Measurements from ENCODE around the gene SLC25A42.
"Not testable (repeated sequence)": the region's sequence is repeated elsewhere in the genome, so short reads cannot be mapped to it uniquely, and the experiment has no call there.

The SLC25A42 gene

GRCh38 chr19:19071897-19072296, 8.1 kb downstream of the SLC25A42 start:
- DNase-seq: no peak

DNA sequence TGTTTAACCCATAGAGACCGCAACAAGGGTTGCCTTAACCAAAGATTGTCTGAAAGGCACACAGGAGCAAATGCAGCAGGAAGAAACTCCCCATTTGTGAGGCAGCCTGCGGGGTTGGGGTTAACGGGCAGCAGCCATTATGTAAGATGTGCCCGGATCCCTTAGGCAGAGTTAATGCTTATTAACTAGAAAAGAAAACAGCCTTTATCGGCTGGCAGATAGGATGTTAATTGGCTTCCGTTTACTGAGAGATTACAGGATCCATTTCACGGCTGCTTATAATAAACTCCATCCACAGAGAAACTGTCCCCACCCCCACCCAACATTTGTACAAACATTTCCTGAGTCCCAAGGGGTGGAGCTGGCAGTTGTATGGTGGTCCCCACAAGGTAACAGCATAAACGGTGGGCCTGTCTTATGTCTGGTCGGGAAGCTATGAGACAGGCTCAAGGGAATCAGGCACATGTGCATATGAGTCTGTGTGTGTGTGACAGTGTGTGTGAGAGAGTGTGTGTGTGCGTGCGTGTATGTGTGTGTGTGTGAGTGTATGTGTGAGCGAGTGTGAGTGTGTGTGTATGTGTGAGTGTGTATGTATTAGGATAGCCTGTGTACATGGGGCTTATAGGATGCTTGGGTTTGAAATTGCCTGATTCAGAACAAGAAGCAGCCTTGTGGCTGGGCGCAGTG, 10.5 kb downstream of the SLC25A42 start:
- no peak for DNase-seq

- no peak for DNase-seq
Observed at GRCh38 chr19:19075126-19075525, 11.3 kb downstream of the SLC25A42 start.

- no peak for DNase-seq
Observed at GRCh38 chr19:19076476-19076875, 12.7 kb downstream of the SLC25A42 start.

DNA sequence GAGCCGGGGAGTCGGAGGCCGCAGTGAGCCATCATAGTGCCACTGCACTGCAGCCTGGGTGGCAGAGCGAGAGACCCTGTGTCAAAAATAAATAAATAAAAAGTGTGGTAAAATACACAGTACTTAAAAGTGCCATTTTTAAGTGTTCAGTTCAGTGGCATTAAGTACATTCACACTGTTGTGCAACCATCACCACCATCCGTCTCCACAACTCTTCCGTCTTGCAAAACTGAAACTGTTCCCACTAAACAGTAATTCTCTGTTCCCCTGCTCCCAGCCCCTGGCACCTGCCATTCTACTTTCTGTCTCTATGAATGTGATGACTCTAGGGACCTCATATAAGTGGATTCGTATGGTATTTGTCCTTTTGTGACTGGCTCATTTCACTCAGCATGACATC, 13.3 kb downstream of the SLC25A42 start:
- DNase-seq: no peak

DNA sequence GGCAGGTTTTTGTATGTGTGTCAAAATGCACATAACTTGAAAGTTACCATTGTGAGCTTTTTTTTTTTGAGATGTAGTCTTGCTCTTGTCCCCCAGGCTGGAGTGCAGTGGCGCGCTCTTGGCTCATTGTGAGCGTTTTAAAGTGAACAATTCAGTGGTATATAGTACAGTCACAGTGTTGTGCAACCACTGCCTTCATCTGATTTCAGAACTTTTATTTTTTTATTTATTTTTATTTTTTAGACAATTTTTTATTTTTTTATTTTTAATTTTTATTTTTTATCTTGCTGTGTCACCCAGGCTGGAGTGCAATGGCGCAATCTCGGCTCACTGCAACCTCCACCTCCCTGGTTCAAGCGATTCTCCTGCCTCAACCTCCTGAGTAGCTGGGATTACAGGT, 15.0 kb downstream of the SLC25A42 start:
- no peak for DNase-seq

DNA sequence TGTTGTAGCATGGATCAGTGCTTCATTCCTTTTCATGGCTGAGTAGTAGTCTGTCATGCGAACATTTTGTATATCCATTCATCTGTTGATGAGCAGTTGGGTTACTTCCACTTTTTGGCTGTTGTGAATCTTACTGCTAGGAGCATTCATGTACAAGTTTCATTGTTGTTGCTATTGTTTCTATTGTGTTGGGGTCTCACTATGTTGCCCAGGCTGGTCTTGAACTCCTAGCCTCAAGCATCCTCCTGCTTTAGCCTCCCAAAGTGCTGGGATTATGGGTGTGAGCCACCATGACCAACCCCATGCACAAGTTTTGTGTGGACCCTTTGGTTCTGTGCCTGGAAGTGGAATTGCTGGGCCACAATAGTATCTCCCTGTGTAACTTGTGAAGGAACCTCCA, 15.8 kb downstream of the SLC25A42 start:
- DNase-seq: no peak

GRCh38 chr19:19081642-19082151, 17.9 kb downstream of the SLC25A42 start:
- DNase-seq: no peak

DNA sequence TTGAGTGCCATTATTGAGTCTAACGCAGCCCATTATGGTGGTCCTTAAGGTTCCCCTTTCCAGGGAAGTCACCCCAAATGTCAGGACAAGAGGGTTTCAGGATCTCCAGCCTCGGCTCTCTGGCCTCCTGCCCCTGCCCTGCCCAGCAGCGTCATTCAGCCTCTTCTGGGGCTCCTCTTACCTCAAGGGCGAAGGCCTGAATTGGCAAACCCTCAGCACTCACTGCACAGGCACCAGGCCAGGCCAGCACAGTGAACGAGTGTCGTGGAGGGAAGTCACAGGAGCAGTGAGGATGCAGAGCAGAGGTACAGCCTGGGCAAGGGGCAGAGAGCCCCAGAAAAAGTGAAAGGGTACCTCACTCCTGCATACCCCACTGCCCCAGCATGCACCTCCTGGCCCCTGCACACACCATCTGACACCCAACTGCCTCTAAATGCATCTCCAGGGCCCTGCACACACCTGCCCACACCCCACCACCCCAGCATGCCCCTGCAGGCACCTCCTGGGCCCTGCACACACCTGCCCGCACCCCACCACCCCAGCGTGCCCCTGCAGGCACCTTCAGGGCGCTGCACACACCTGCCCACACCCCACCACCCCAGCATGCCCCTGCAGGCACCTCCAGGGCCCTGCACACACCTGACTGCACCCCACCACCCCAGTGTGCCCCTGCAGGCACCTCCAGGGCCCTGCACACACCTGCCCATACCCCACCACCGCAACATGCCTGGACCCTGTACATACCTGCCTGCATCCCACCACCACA, 19.8 kb downstream of the SLC25A42 start:
- DNase-seq: no peak

- no peak for DNase-seq
Observed at GRCh38 chr19:19087676-19088075, 23.9 kb downstream of the SLC25A42 start.

DNA sequence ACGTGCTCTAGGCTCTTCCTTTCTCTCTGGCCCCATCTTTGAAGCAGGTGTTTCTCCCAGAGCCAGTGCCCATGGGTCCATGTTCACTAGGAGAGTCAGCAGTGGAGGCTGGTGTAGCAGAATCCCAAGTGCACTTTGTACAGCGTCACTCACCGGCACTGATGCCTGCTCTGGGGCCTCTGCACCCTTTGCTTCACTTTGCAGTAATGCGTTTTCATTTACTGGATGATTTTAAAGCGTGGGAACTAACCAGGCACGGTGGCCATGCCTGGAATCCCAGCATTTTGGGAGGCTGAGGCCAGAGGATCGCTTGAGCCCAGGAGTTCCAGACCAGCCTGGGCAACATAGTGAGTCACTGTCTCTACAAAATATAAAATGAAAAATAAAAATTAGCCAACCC, 30.7 kb downstream of the SLC25A42 start:
- no peak for DNase-seq

DNA sequence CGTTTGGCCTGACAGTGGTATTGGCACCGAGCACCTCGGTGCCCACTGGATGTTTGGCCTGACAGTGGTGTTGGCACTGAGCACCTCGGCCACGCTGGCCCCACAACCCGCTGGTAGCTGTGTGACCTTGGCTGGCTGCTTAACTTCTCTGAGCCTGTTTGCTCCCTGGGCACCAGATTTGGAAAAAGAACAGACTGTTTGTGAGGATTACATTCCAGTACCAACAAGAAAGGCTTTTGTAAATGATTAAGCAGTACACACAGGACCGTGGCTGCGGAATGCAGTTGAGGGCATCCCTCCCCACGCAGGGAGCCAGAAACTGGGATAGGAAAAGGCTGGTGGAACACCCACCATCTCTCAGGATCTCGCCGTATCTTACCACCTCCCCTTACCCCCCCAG, 31.9 kb downstream of the SLC25A42 start:
- no peak for DNase-seq

DNA sequence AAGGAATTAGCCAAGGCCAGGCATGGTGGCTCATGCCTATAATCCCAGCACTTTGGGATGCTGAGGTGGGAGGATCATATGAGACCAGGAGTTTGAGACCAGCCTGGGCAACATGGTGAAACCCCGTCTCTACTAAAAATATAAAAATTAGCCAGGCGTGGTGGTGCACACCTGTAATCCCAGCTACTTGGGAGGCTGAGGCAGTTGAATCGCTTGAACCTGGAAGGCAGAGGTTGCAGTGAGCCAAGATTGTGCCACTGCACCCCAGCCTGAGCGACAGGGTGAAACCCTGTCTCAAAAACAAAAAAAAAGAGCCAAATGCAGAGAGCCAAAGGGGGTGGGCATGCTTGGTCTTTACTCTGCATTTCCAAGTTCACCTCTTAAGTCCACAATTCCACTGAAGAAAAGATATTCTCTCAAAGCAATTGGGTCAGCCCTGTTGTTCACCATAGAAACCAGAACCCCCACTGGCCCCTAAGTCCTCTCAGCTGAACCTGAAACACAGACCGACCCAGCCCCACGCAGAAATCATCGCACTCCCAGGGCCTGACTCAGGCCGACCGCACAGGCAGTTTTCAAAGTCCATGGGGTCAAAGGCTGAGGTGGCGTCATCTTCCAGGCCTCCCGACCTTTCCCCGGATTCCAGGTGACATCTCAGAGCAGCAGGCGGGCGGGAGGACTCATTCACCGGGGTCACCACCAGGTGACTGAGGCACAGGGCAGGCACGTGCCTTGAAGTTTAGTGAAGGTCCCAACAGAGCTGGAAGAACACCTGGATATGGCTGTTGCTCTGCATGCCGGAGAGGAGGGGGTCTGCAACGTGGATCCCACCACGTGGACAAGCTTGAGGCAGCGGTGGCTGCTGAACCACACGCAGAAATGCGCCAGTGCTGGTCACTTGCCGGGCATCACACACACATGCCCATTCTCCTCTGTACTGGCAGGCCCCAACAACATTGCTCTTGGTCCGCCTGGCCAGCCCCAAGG, 33.1 kb downstream of the SLC25A42 start:
- DNase-seq: no peak

GRCh38 chr19:19098084-19098702, 34.4 kb downstream of the SLC25A42 start:
- no peak for DNase-seq

DNA sequence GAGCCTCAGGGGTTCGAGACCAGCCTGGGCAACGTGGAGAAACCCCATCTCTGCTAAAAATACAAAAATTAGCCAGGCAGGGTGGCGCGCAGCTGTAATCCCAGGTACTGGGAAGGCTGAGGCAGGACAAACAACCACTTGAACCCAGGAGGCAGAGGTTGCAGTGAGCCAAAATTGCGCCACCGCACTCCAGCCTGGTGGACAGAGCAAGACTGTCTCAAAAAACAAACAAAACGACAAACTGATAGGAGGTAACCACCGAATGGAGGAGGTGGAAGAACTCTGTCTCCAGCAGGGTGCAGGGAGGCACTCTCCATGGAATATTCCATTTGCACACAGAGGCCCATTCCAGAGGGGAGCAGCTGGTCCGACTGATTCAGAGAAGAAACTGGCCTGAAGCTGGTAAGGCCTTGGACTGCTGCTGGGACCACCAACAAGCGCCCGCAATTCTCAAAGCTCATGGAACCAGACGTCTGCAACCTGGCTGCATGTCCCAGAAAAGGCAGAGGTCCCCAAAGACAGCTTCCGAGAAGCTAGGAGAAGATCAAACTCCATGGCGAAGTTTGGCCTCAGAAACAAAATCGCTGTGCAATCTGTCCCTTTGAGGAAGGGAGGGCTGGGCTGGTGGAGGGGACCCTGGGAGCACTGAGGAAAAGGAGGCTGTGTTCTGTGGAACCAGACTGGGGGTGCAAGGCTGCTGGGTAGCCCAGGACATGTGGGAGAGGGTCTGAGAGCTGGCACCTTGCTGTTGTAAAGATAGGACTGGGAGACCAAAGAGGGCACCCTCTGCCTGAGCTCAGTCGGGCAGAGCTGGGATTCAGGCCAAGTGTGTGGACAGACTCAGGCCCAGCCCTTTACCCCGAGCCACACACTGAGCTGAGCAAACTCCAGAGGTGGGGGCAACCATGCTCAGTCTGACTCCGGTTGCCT, 35.2 kb downstream of the SLC25A42 start:
- DNase-seq: no peak

- no peak for DNase-seq
Observed at GRCh38 chr19:19101540-19101939, 37.7 kb downstream of the SLC25A42 start.

DNA sequence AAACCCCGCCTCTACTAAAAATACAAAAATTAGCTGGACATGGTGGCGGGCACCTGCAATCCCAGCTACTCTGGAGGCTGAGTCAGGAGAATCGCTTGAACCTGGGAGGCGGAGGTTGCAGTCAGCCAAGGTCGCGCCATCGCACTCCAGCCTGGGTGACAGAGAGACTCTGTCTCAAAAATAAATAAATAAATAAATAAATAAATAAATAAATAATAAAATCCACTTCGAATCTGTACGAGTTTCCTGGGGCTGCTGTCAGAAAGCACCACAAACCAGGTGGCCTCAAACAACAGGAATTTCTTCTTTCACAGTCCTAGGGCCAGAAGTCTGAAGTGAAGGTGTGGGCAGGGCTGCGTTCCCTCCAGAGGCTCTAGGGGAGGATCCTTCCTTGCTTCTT, 38.8 kb downstream of the SLC25A42 start:
- not testable (repeated sequence) for DNase-seq

GRCh38 chr19:19103167-19103566, 39.4 kb downstream of the SLC25A42 start:
- DNase-seq: no peak

DNA sequence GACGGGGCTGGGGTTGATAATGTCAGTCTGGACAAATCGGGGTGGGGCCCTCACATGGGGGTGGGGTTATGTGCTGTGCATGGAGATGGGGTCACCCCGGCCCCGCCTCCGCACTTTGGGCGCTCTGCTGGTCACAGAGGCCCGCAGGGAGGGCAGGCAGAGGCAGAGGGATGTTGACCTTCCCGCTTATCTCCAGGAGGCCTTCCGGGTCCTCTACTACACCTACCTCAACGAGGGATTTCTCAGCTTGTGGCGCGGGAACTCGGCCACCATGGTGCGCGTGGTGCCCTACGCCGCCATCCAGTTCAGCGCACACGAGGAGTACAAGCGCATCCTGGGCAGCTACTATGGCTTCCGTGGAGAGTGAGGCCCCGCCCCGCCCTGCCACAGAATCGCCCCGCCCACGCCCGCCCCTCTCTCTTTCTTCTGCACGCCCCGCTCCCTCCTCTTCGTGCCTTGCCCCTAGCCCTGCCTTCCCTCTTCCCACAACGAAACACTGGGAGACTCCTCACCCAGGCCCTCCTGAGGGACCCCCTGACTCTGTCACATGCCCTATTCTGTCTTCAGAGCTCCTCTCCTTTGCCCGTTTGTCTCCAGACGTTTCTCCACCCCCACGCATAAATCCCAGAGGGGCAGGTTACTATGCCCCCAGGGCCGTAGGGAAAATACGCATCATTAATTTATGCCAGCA, 41.7 kb downstream of the SLC25A42 start:
- peak; percentile 65 for DNase-seq

- peak; percentile 18 for DNase-seq
Observed at GRCh38 chr19:19106056-19106551, 42.3 kb downstream of the SLC25A42 start.

All from fibroblast of skin of back (primary cell).